Neural cell (in vitro differentiated cells): ENCODE measurements around the gene GAREM1. TPM values are rescaled to one million over a fixed set of nuclear protein-coding genes. Genes with fewer than 3 reads are reported as not detected.

Experiments
- H2AFZ ChIP-seq: fragments of 200-600, 300-800 bp; sonication (generic), shearing (Covaris generic); 2 replicates; pipeline ENCODE4 v1.6.0; 2014; ENCODE audit warnings: low read depth, mild to moderate bottlenecking, antibody characterized with exemption, low read length, moderate library complexity
- H3F3A ChIP-seq: fragments of 200-600 bp; shearing (Covaris generic); 2 replicates; pipeline ENCODE4 v1.6.1; 2016; ENCODE audit warnings: mild to moderate bottlenecking, moderate library complexity, mixed read lengths, antibody characterized with exemption, low read length; ENCODE audit not compliant: insufficient read depth, poor library complexity, severe bottlenecking
- H3K27ac ChIP-seq: fragments of 200-600, 300-800 bp; sonication (generic), shearing (Covaris generic); 2 replicates; pipeline ENCODE4 v1.5.1; 2014; ENCODE audit warnings: mild to moderate bottlenecking, low read length, moderate library complexity
- H3K27me3 ChIP-seq: fragments of 300-800, 200-600 bp; sonication (generic), shearing (Covaris generic); 2 replicates; pipeline ENCODE4 v1.6.0; 2014; ENCODE audit warnings: mild to moderate bottlenecking, low read depth, low read length, moderate library complexity; ENCODE audit not compliant: insufficient read depth
- H3K36me3 ChIP-seq: fragments of 300-800, 200-600 bp; sonication (generic), shearing (Covaris generic); 2 replicates; pipeline ENCODE4 v1.5.1; 2014; ENCODE audit warnings: mild to moderate bottlenecking, antibody characterized with exemption, low read length, moderate library complexity; ENCODE audit not compliant: insufficient read depth
- H3K4me2 ChIP-seq: fragments of 300-800, 200-600 bp; sonication (generic), shearing (Covaris generic); 2 replicates; pipeline ENCODE4 v1.6.0; 2014; ENCODE audit warnings: mild to moderate bottlenecking, low read length
- H3K4me3 ChIP-seq: fragments of 300-800, 200-600 bp; sonication (generic), shearing (Covaris generic); 2 replicates; pipeline ENCODE4 v1.5.1; 2014; ENCODE audit warnings: mild to moderate bottlenecking, low read length, moderate library complexity
- H3K79me2 ChIP-seq: fragments of 200-600 bp; shearing (Covaris generic); replicated peaks from 2 replicates; pipeline ENCODE4 v1.6.0; 2014; ENCODE audit warnings: mild to moderate bottlenecking, low read length, moderate library complexity; ENCODE audit not compliant: insufficient read depth
- H3K9ac ChIP-seq: fragments of 300-800, 200-600 bp; sonication (generic), shearing (Covaris generic); 2 replicates; pipeline ENCODE4 v1.6.1; 2016; ENCODE audit warnings: mild to moderate bottlenecking, low read length, mixed read lengths
- H3K9me2 ChIP-seq: fragments of 200-600 bp; shearing (Covaris generic); 2 replicates; pipeline ENCODE4 v1.6.1; 2016; ENCODE audit warnings: mild to moderate bottlenecking, low read length, mixed read lengths; ENCODE audit not compliant: insufficient read depth
- H3K9me3 ChIP-seq: fragments of 200-600, 300-800 bp; sonication (generic), shearing (Covaris generic); 2 replicates; pipeline ENCODE4 v1.6.1; 2016; ENCODE audit warnings: mild to moderate bottlenecking, mixed run types, low read length, moderate library complexity, mixed read lengths
- H4K20me1 ChIP-seq: fragments of 200-600 bp; shearing (Covaris generic); 2 replicates; pipeline ENCODE4 v1.6.1; 2016; ENCODE audit warnings: mild to moderate bottlenecking, mixed run types; ENCODE audit not compliant: insufficient read depth
- CTCF ChIP-seq: fragments of 450-650 bp; IDR thresholded peaks from 2 replicates; pipeline ENCODE4 v1.5.1; 2014; ENCODE audit warnings: antibody characterized with exemption, mild to moderate bottlenecking, moderate library complexity; ENCODE audit not compliant: poor library complexity, severe bottlenecking
- EP300 ChIP-seq: fragments of 450-650 bp; conservative IDR thresholded peaks from 2 replicates; pipeline ENCODE4 v1.6.1; 2014; ENCODE audit warnings: antibody characterized with exemption, mild to moderate bottlenecking, moderate library complexity; ENCODE audit not compliant: poor library complexity, severe bottlenecking
- EZH2 ChIP-seq: fragments of 200-600, 300-800 bp; shearing (Covaris generic), sonication (generic); IDR thresholded peaks from 2 replicates; pipeline ENCODE4 v1.6.1; 2014; ENCODE audit warnings: antibody characterized with exemption, low read length, borderline replicate concordance, mild to moderate bottlenecking; ENCODE audit not compliant: insufficient read depth, poor library complexity, severe bottlenecking
- MXI1 ChIP-seq: fragments of 450-650 bp; conservative IDR thresholded peaks from 2 replicates; pipeline ENCODE4 v1.6.1; 2014; ENCODE audit warnings: antibody characterized with exemption, mild to moderate bottlenecking; ENCODE audit not compliant: poor library complexity, severe bottlenecking
- POLR2AphosphoS5 ChIP-seq: IDR thresholded peaks from 2 replicates; pipeline ENCODE4 v1.6.1; 2012
- RAD21 ChIP-seq: fragments of 450-650 bp; conservative IDR thresholded peaks from 2 replicates; pipeline ENCODE4 v1.6.1; 2014; ENCODE audit warnings: antibody characterized with exemption, mild to moderate bottlenecking, moderate library complexity
- SMC3 ChIP-seq: fragments of 450-650 bp; conservative IDR thresholded peaks from 2 replicates; pipeline ENCODE4 v1.6.1; 2014; ENCODE audit warnings: antibody characterized with exemption, mild to moderate bottlenecking, moderate library complexity; ENCODE audit not compliant: poor library complexity
- TAF1 ChIP-seq: IDR thresholded peaks from 2 replicates; pipeline ENCODE4 v1.6.1; 2012; ENCODE audit warnings: low read depth
- polyA plus RNA-seq: library from polyadenylated mRNA; depleted of rRNA; stranded (reverse); fragments of >200 nt; gene quantifications from 2 replicates; pipeline ENCODE4 v1.2.3, GENCODE V29; 2014
- TF ChIP-seq, protein P1 (sequence below): IDR thresholded peaks from 2 replicates; pipeline ENCODE4 v1.6.1; 2012; ENCODE audit warnings: borderline replicate concordance

Gene GAREM1
- polyA plus RNA-seq, 1 donor from 2014 or later = 1.3 TPM

- Histone ChIP-seq H3K4me2 (no peak overlapping the region), H3F3A (no peaks in the 10 kb centered on the region), H4K20me1 (no peaks in the 10 kb centered on the region), H3K27ac (no peak overlapping the region), H2AFZ (no peak overlapping the region), H3K79me2 (no peaks in the 10 kb centered on the region), H3K4me3 (no peak overlapping the region), H3K27me3 (no peaks in the 10 kb centered on the region), H3K9ac (no peak overlapping the region), H3K9me3 (no peaks in the 10 kb centered on the region), H3K36me3 (no peaks in the 10 kb centered on the region), H3K9me2 (no peaks in the 10 kb centered on the region)
- TF ChIP-seq EZH2 (no peak), EP300 (no peak), TAF1 (no peak), CTCF (no peak), RAD21 (no peak), SMC3 (no peak), POLR2AphosphoS5 (no peak), MXI1 (no peak)
- TF ChIP-seq, protein P1, sequence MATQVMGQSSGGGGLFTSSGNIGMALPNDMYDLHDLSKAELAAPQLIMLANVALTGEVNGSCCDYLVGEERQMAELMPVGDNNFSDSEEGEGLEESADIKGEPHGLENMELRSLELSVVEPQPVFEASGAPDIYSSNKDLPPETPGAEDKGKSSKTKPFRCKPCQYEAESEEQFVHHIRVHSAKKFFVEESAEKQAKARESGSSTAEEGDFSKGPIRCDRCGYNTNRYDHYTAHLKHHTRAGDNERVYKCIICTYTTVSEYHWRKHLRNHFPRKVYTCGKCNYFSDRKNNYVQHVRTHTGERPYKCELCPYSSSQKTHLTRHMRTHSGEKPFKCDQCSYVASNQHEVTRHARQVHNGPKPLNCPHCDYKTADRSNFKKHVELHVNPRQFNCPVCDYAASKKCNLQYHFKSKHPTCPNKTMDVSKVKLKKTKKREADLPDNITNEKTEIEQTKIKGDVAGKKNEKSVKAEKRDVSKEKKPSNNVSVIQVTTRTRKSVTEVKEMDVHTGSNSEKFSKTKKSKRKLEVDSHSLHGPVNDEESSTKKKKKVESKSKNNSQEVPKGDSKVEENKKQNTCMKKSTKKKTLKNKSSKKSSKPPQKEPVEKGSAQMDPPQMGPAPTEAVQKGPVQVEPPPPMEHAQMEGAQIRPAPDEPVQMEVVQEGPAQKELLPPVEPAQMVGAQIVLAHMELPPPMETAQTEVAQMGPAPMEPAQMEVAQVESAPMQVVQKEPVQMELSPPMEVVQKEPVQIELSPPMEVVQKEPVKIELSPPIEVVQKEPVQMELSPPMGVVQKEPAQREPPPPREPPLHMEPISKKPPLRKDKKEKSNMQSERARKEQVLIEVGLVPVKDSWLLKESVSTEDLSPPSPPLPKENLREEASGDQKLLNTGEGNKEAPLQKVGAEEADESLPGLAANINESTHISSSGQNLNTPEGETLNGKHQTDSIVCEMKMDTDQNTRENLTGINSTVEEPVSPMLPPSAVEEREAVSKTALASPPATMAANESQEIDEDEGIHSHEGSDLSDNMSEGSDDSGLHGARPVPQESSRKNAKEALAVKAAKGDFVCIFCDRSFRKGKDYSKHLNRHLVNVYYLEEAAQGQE = no peak
Measured at GRCh38 chr18:32353257-32353656, 117.4 kb downstream of the GAREM1 start.

- no peaks in the 10 kb centered on the region for H3K9me3 ChIP-seq
- no peaks in the 10 kb centered on the region for H3K9me2 ChIP-seq
- H2AFZ ChIP-seq = no peak overlapping the region
- no peaks in the 10 kb centered on the region for H3K27me3 ChIP-seq
- no peak overlapping the region for H3K9ac ChIP-seq
- no peak for TF ChIP-seq EP300
- TF ChIP-seq, protein P1 = no peak
- TF ChIP-seq SMC3 = no peak
- no peak for TF ChIP-seq TAF1
- no peak for TF ChIP-seq MXI1
- no peak for TF ChIP-seq CTCF
- TF ChIP-seq RAD21 = no peak
- no peak for TF ChIP-seq POLR2AphosphoS5
- TF ChIP-seq EZH2 = no peak
- no peaks in the 10 kb centered on the region for H3F3A ChIP-seq
- H3K27ac ChIP-seq = no peak overlapping the region
- no peaks in the 10 kb centered on the region for H3K79me2 ChIP-seq
- no peaks in the 10 kb centered on the region for H3K36me3 ChIP-seq
- H3K4me3 ChIP-seq = no peak overlapping the region
- H4K20me1 ChIP-seq = no peaks in the 10 kb centered on the region
- no peak overlapping the region for H3K4me2 ChIP-seq
Measured at GRCh38 chr18:32351032-32351431, 119.7 kb downstream of the GAREM1 start.
